GM23338 (cell line): ENCODE measurements around the gene COX15. TPM values are rescaled to one million over a fixed set of nuclear protein-coding genes. Genes with fewer than 3 reads are reported as not detected.

Experiments used
- ATAC-seq: fragments of 200-7000 bp; cut with Tn5 transposase; 3 replicates; pipeline ENCODE4 v1.9.1; 2020
- DNase-seq: peaks from one replicate; pipeline ENCODE4 v3.0.0-alpha.2; 2015; ENCODE audit warnings: low spot score
- H2AFZ ChIP-seq: fragments of 200-600 bp; sonication (generic); 2 replicates; pipeline ENCODE4 v1.8.0; 2016; ENCODE audit warnings: antibody characterized with exemption, mild to moderate bottlenecking, moderate library complexity
- H3F3A ChIP-seq: fragments of 200-600 bp; sonication (generic); replicated peaks from 2 replicates; pipeline ENCODE4 v1.8.0; 2017; ENCODE audit warnings: antibody characterized with exemption, mixed run types, low read depth
- H3K27ac ChIP-seq: fragments of 200-600 bp; sonication (generic); 2 replicates; pipeline ENCODE4 v1.6.1; 2016; ENCODE audit warnings: low read depth
- H3K27me3 ChIP-seq: fragments of 200-600 bp; sonication (generic); 2 replicates; pipeline ENCODE4 v1.8.0; 2016; ENCODE audit warnings: mild to moderate bottlenecking, mixed run types, moderate library complexity; ENCODE audit not compliant: insufficient read depth
- H3K36me3 ChIP-seq: fragments of 200-600 bp; sonication (generic); 2 replicates; pipeline ENCODE4 v1.8.0; 2016; ENCODE audit warnings: mild to moderate bottlenecking; ENCODE audit not compliant: insufficient read depth
- H3K4me1 ChIP-seq: fragments of 200-600 bp; sonication (generic); 2 replicates; pipeline ENCODE4 v1.8.0; 2016; ENCODE audit warnings: mild to moderate bottlenecking, moderate library complexity; ENCODE audit not compliant: insufficient read depth
- H3K4me2 ChIP-seq: fragments of 200-600 bp; sonication (generic); 2 replicates; pipeline ENCODE4 v1.7.1; 2017; ENCODE audit warnings: mixed run types
- H3K4me3 ChIP-seq: fragments of 200-600 bp; sonication (generic); 2 replicates; pipeline ENCODE4 v1.6.1; 2016; ENCODE audit warnings: mixed run types
- H3K79me2 ChIP-seq: fragments of 200-600 bp; sonication (generic); replicated peaks from 2 replicates; pipeline ENCODE4 v1.8.0; 2017; ENCODE audit warnings: mild to moderate bottlenecking; ENCODE audit not compliant: insufficient read depth
- H3K9me2 ChIP-seq: fragments of 200-600 bp; sonication (generic); 2 replicates; pipeline ENCODE4 v1.8.0; 2017; ENCODE audit not compliant: insufficient read depth
- H4K20me1 ChIP-seq: fragments of 200-600 bp; sonication (generic); replicated peaks from 2 replicates; pipeline ENCODE4 v1.8.0; 2017; ENCODE audit warnings: mild to moderate bottlenecking; ENCODE audit not compliant: insufficient read depth
- H3K27ac Mint-ChIP-seq: 2 replicates; pipeline ENCODE4 v1.8.0; 2020; ENCODE audit warnings: inconsistent platforms, mild to moderate bottlenecking, moderate library complexity, mixed read lengths
- H3K27me3 Mint-ChIP-seq: 3 replicates; pipeline ENCODE4 v1.8.0; 2022; ENCODE audit warnings: low read depth, mild to moderate bottlenecking, moderate library complexity, mixed read lengths, inconsistent platforms; ENCODE audit not compliant: insufficient read depth, poor library complexity
- H3K36me3 Mint-ChIP-seq: 3 replicates; pipeline ENCODE4 v1.8.0; 2021; ENCODE audit warnings: low read depth, mild to moderate bottlenecking, inconsistent platforms, moderate library complexity, mixed read lengths
- H3K4me1 Mint-ChIP-seq: 3 replicates; pipeline ENCODE4 v1.8.0; 2020; ENCODE audit warnings: mild to moderate bottlenecking, inconsistent platforms, mixed read lengths
- H3K4me3 Mint-ChIP-seq: 3 replicates; pipeline ENCODE4 v1.8.0; 2021; ENCODE audit warnings: moderate library complexity, mild to moderate bottlenecking, inconsistent platforms, mixed read lengths
- H3K9me3 Mint-ChIP-seq: 3 replicates; pipeline ENCODE4 v1.8.0; 2020; ENCODE audit warnings: moderate library complexity, mild to moderate bottlenecking, inconsistent platforms, mixed read lengths
- CREB1 ChIP-seq: fragments of 250-450 bp; sonication (Bioruptor Pico); IDR thresholded peaks from 2 replicates; pipeline ENCODE4 v1.5.0; 2020; ENCODE audit warnings: low read depth, mild to moderate bottlenecking, moderate library complexity
- EZH2phosphoT487 ChIP-seq: fragments of 200-600 bp; sonication (generic); IDR thresholded peaks from one replicate; pipeline ENCODE4 v1.8.1; 2018; ENCODE audit warnings: antibody characterized with exemption; ENCODE audit not compliant: unreplicated experiment
- JUNB ChIP-seq: IDR thresholded peaks from one replicate; pipeline ENCODE4 v1.6.1; 2016; ENCODE audit warnings: antibody characterized with exemption; ENCODE audit not compliant: unreplicated experiment
- POLR2AphosphoS5 ChIP-seq: IDR thresholded peaks from 2 replicates; pipeline ENCODE4 v1.6.1; 2016; ENCODE audit warnings: antibody characterized with exemption, low read depth
- ZNF331 ChIP-seq: fragments of 250-450 bp; sonication (Bioruptor Pico); IDR thresholded peaks from 2 replicates; pipeline ENCODE4 v1.5.0; 2020; ENCODE audit warnings: low read depth, mild to moderate bottlenecking, moderate library complexity
- ZNF462 ChIP-seq: fragments of 250-450 bp; sonication (Bioruptor Pico); IDR thresholded peaks from 2 replicates; pipeline ENCODE4 v1.5.0; 2020; ENCODE audit warnings: mild to moderate bottlenecking, moderate library complexity
- polyA plus RNA-seq: library from polyadenylated mRNA; unstranded; fragments of >200 nt; fragmentation: Nextera tagmentation; extraction: Ambion mirVana; gene quantifications from 2 replicates; pipeline ENCODE4 v1.2.1, GENCODE V29; 2016
- total RNA-seq: library from RNA; depleted of rRNA; stranded (reverse); fragments of >200 nt; shearing (Covaris generic); gene quantifications from 2 replicates; pipeline ENCODE4 v1.2.3, GENCODE V29; 2014
- TF ChIP-seq, protein P1 (sequence below), 2 experiments: fragments of 200-600 bp in 1 of 2; sonication (generic) in 1 of 2; conservative IDR thresholded peaks; 2 replicates each; pipeline versions ENCODE4 v1.5.1 to v1.6.1; 2016 to 2017; ENCODE audit warnings: antibody characterized with exemption in 2 of 2, low read depth in 2 of 2, mild to moderate bottlenecking in 2 of 2, moderate library complexity in 1 of 2

COX15 gene
- total and polyA plus RNA-seq, 2 experiments from 2014 or later, result 22.3 to 38.1 TPM

DNA sequence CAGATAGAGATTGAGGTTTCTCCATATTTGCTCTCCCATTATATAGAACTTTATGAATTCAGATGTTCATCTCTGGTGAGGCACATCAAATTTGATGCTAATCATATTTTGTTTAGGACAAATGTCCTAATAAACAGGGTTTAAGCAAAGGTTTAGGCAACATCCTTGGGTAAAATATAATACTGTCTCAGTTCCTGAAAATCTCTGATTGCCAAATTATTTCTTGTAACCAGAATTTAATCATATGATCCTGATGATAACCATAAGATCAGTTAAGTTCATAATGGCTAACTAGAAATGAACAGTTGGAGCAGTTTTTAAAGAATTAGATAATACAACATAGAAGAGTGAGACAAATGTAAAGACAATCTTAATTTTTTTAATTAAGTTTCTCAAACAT is 18.7 kb upstream of the COX15 start:
- no peak overlapping the region for H3K4me3 ChIP-seq
- H3K9me3 Mint-ChIP-seq, result no peaks in the 10 kb centered on the region
- no peak overlapping the region for H3K27ac ChIP-seq
- H3K4me2 ChIP-seq, result no peak overlapping the region
- no peaks in the 10 kb centered on the region for H3K27me3 ChIP-seq
- peaks cover 32% of the 10 kb centered on the region for H3K36me3 ChIP-seq
- H3K9me2 ChIP-seq, result no peaks in the 10 kb centered on the region
- no peak overlapping the region for H3K4me3 Mint-ChIP-seq
- no peaks in the 10 kb centered on the region for H3K27me3 Mint-ChIP-seq
- H3K4me1 ChIP-seq, result no peaks in the 10 kb centered on the region
- no peak for TF ChIP-seq CREB1 (CRISPR knock-in tag)
- TF ChIP-seq EZH2phosphoT487, result no peak
- no peak for TF ChIP-seq JUNB
- no peak for TF ChIP-seq ZNF331 (CRISPR knock-in tag)
- TF ChIP-seq, protein P1, sequence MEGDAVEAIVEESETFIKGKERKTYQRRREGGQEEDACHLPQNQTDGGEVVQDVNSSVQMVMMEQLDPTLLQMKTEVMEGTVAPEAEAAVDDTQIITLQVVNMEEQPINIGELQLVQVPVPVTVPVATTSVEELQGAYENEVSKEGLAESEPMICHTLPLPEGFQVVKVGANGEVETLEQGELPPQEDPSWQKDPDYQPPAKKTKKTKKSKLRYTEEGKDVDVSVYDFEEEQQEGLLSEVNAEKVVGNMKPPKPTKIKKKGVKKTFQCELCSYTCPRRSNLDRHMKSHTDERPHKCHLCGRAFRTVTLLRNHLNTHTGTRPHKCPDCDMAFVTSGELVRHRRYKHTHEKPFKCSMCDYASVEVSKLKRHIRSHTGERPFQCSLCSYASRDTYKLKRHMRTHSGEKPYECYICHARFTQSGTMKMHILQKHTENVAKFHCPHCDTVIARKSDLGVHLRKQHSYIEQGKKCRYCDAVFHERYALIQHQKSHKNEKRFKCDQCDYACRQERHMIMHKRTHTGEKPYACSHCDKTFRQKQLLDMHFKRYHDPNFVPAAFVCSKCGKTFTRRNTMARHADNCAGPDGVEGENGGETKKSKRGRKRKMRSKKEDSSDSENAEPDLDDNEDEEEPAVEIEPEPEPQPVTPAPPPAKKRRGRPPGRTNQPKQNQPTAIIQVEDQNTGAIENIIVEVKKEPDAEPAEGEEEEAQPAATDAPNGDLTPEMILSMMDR (conservative IDR thresholded peaks at IDR 0.05; ENCODE audit: low read depth in 2 of 2), result no peak
- no peaks in the 10 kb centered on the region for H3K4me1 Mint-ChIP-seq
- H3K27ac Mint-ChIP-seq, result no peak overlapping the region
- DNase-seq, result no peak
- peaks cover 42% of the 10 kb centered on the region for H3K36me3 Mint-ChIP-seq
- H2AFZ ChIP-seq, result no peak overlapping the region
- no peak for ATAC-seq
- peaks cover 3% of the 10 kb centered on the region for H4K20me1 ChIP-seq
- no peaks in the 10 kb centered on the region for H3K79me2 ChIP-seq
- no peaks in the 10 kb centered on the region for H3F3A ChIP-seq

DNA sequence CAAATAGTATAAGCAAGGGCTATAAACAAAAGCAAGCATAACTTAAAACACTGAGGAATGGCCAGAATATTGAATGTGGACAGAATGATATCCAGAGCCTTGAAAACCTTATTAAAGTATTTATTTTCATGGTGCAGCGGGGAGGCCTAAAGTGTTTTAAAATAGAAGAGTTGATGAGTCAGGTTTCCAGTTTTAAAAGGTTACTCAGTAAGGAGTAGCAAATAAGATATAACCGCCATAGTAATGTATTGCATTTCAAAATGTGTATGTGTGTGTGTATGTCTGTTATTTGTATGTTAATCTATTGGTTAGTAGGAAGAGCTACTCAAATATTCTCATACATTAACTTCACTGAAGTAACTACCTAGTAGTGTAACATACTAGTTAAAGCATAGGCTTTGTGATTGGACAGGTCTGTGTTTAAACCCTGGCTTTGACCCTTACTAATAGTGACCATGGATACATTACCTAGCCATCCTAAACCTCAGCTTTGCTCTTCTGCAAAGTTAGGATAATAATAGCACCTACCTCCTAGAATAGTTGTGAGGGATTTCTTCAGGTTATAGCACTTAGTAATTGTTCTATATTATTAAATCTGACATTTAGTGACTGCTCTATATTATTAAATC is 17.0 kb upstream of the COX15 start:
- Mint-ChIP-seq H3K4me3 (no peak overlapping the region), H3K27me3 (no peaks in the 10 kb centered on the region), H3K36me3 (peaks cover 40% of the 10 kb centered on the region), H3K27ac (no peak overlapping the region), H3K9me3 (no peaks in the 10 kb centered on the region), H3K4me1 (no peaks in the 10 kb centered on the region)
- no peaks in the 10 kb centered on the region for H3K79me2 ChIP-seq
- H3K27me3 ChIP-seq, result no peaks in the 10 kb centered on the region
- peaks cover 3% of the 10 kb centered on the region for H4K20me1 ChIP-seq
- H3K9me2 ChIP-seq, result no peaks in the 10 kb centered on the region
- no peaks in the 10 kb centered on the region for H3K4me1 ChIP-seq
- H3K36me3 ChIP-seq, result peaks cover 44% of the 10 kb centered on the region
- H3K4me3 ChIP-seq, result no peak overlapping the region
- H2AFZ ChIP-seq, result no peak overlapping the region
- H3K4me2 ChIP-seq, result no peak overlapping the region
- no peak for DNase-seq
- H3K27ac ChIP-seq, result no peak overlapping the region
- ATAC-seq, result no peak
- no peaks in the 10 kb centered on the region for H3F3A ChIP-seq
- TF ChIP-seq POLR2AphosphoS5 (no peak), ZNF331 (CRISPR knock-in tag) (no peak), ZNF462 (no peak), CREB1 (CRISPR knock-in tag) (no peak)
- TF ChIP-seq, protein P1 (conservative IDR thresholded peaks at IDR 0.05; ENCODE audit: low read depth in 2 of 2), result no peak
